IMR-90 (cell line): Measurements from ENCODE around the gene ACVRL1.

ENCODE experiments used
- ELK1 ChIP-seq: fragments of 150-350 bp; IDR thresholded peaks from 2 replicates; pipeline ENCODE4 v1.6.1; 2016; ENCODE audit warnings: low read depth, mild to moderate bottlenecking, low read length, moderate library complexity, borderline replicate concordance
- RFX5 ChIP-seq: IDR thresholded peaks from 2 replicates; pipeline ENCODE4 v1.8.0; 2012; ENCODE audit warnings: low read depth, mild to moderate bottlenecking, low read length, moderate library complexity
- TF ChIP-seq, protein P1 (sequence below): conservative IDR thresholded peaks from 2 replicates; pipeline ENCODE4 v1.5.1; 2012; ENCODE audit warnings: mild to moderate bottlenecking, low read depth, low read length, improper control_type of control experiment
- TF ChIP-seq, protein P2 (sequence below): fragments of 150-350 bp; IDR thresholded peaks from 2 replicates; pipeline ENCODE4 v1.6.1; 2017; ENCODE audit warnings: mild to moderate bottlenecking, antibody characterized with exemption, low read length, low read depth

- TF ChIP-seq, protein P1, sequence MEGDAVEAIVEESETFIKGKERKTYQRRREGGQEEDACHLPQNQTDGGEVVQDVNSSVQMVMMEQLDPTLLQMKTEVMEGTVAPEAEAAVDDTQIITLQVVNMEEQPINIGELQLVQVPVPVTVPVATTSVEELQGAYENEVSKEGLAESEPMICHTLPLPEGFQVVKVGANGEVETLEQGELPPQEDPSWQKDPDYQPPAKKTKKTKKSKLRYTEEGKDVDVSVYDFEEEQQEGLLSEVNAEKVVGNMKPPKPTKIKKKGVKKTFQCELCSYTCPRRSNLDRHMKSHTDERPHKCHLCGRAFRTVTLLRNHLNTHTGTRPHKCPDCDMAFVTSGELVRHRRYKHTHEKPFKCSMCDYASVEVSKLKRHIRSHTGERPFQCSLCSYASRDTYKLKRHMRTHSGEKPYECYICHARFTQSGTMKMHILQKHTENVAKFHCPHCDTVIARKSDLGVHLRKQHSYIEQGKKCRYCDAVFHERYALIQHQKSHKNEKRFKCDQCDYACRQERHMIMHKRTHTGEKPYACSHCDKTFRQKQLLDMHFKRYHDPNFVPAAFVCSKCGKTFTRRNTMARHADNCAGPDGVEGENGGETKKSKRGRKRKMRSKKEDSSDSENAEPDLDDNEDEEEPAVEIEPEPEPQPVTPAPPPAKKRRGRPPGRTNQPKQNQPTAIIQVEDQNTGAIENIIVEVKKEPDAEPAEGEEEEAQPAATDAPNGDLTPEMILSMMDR, result no peak
- TF ChIP-seq, protein P2, sequence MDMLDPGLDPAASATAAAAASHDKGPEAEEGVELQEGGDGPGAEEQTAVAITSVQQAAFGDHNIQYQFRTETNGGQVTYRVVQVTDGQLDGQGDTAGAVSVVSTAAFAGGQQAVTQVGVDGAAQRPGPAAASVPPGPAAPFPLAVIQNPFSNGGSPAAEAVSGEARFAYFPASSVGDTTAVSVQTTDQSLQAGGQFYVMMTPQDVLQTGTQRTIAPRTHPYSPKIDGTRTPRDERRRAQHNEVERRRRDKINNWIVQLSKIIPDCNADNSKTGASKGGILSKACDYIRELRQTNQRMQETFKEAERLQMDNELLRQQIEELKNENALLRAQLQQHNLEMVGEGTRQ, result no peak
- TF ChIP-seq RFX5, result no peak
- TF ChIP-seq ELK1, result no peak
These were observed 43.9 kb upstream of the ACVRL1 start for GRCh38 chr12:51863363-51863932.
